Kidney tubule cell (primary cell): Measurements from ENCODE around the gene ASCL2.
"Not testable (repeated sequence)": the region's sequence is repeated elsewhere in the genome, so short reads cannot be mapped to it uniquely, and the experiment has no call there.

ENCODE experiments used
- DNase-seq: peaks from one replicate; pipeline ENCODE4 v3.0.0-alpha.2; 2018; ENCODE audit warnings: low spot score

ASCL2 gene

GRCh38 chr11:2260491-2261364 is 9.7 kb downstream of the ASCL2 start:
- DNase-seq = no peak

- no peak for DNase-seq
Observed at GRCh38 chr11:2259897-2260451, 10.4 kb downstream of the ASCL2 start.

GRCh38 chr11:2259466-2259830 is 10.9 kb downstream of the ASCL2 start:
- DNase-seq = no peak

GRCh38 chr11:2258501-2259465 is 11.6 kb downstream of the ASCL2 start:
- no peak for DNase-seq

GRCh38 chr11:2256951-2257700 is 13.3 kb downstream of the ASCL2 start:
- DNase-seq = no peak

GRCh38 chr11:2256293-2256913 is 14.0 kb downstream of the ASCL2 start:
- DNase-seq = no peak

- DNase-seq = no peak
Observed at GRCh38 chr11:2252018-2252417, 18.4 kb downstream of the ASCL2 start.

GRCh38 chr11:2251138-2251537 is 19.2 kb downstream of the ASCL2 start:
- no peak for DNase-seq

GRCh38 chr11:2250485-2250884 is 19.9 kb downstream of the ASCL2 start:
- no peak for DNase-seq

- no peak for DNase-seq
Observed at GRCh38 chr11:2250041-2250440, 20.3 kb downstream of the ASCL2 start.

GRCh38 chr11:2249189-2249916 is 21.0 kb downstream of the ASCL2 start:
- no peak for DNase-seq

- DNase-seq = no peak
Observed at GRCh38 chr11:2248762-2249161, 21.6 kb downstream of the ASCL2 start.

- no peak for DNase-seq
Observed at GRCh38 chr11:2248242-2248641, 22.1 kb downstream of the ASCL2 start.

GRCh38 chr11:2247496-2247895 is 22.9 kb downstream of the ASCL2 start:
- no peak for DNase-seq

GRCh38 chr11:2240834-2241233 is 29.6 kb downstream of the ASCL2 start:
- no peak for DNase-seq

- DNase-seq = no peak
Observed at GRCh38 chr11:2237457-2238238, 32.7 kb downstream of the ASCL2 start.

GRCh38 chr11:2236381-2237134 is 33.8 kb downstream of the ASCL2 start:
- not testable (repeated sequence) for DNase-seq

GRCh38 chr11:2235588-2236326 is 34.6 kb downstream of the ASCL2 start:
- no peak for DNase-seq
